GM21619 (cell line): Measurements from ENCODE around the gene FAM111A.
"Not testable (repeated sequence)": the region's sequence is repeated elsewhere in the genome, so short reads cannot be mapped to it uniquely, and the experiment has no call there.

ENCODE experiments used
- ATAC-seq: cut with Tn5 transposase; IDR thresholded peaks from one replicate; pipeline ENCODE4 v1.9.1; 2021; ENCODE audit not compliant: unreplicated experiment

FAM111A gene, protein sequence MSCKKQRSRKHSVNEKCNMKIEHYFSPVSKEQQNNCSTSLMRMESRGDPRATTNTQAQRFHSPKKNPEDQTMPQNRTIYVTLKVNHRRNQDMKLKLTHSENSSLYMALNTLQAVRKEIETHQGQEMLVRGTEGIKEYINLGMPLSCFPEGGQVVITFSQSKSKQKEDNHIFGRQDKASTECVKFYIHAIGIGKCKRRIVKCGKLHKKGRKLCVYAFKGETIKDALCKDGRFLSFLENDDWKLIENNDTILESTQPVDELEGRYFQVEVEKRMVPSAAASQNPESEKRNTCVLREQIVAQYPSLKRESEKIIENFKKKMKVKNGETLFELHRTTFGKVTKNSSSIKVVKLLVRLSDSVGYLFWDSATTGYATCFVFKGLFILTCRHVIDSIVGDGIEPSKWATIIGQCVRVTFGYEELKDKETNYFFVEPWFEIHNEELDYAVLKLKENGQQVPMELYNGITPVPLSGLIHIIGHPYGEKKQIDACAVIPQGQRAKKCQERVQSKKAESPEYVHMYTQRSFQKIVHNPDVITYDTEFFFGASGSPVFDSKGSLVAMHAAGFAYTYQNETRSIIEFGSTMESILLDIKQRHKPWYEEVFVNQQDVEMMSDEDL

DNA sequence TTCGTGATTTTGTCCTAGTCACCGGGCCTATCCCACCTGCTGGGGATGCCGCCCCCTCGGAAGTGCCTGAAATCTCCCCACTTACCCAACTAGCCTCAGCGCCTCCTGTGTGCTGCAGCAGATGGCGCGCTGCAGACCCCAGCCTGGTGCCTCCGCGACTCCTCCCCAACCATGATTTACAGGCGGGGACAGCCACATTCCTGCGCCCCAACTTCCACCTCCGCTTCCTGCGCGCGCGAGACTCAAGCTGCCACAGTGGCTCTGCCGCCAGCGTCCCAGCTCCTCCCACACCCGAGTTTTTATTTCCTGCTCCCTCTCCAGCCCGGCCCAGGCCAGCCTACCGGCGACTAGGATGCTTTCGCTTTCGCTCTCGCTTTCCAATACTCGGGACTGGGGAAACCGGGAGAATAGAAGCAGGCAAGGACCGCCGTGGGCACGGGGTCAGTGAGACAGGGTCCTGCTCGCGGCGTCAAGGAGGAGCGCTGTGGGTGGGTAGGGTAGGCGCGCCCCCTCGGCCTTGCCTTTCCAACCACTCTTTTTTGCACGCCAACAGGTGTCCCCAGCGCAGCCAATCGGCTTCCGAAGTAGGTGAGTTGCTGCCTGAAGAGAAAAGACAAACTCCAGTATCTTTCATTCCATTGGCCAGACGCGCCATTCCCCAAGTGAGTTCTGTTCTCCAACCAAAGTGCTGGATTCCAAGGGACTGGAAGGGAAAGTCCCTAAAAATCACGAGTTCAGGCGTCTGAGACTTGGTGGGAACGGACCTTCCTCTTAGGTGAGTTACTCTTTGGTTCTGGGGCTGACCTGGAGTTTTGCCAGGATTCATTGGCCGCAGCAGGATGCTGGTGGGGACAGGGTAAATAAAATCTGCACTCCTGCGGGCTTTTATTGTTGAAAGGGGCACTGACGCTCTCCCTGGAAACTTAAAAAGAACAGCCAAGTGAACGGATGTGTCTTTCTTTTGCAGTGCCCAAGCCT, at the start of gene FAM111A:
FAM111A (plus strand) TSS at position 327 of the 978 bp plus-strand sequence. CDS start 6,017 bp downstream, outside the sequence.
- ATAC-seq: peak; percentile 75

DNA sequence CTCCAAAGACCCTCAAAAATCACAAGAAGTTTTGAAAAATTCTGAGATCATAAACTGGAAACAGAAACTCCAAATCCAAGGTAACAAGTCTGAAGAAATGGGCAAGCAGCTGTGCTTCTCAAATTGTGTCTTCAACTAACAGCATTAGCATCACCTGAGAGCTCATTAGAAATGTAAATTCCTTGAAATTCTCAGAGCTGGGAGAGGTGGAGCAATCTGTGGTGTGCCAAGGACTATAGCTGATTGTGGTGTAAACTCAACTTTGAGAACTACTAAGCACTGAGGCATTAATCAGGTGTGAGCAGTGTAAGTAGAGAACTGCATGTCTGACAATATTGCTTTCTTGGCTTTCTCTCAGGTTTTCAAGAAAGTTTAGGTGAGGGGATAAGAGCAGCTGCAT, 49.1 kb upstream of the FAM111A start:
- ATAC-seq: not testable (repeated sequence)

DNA sequence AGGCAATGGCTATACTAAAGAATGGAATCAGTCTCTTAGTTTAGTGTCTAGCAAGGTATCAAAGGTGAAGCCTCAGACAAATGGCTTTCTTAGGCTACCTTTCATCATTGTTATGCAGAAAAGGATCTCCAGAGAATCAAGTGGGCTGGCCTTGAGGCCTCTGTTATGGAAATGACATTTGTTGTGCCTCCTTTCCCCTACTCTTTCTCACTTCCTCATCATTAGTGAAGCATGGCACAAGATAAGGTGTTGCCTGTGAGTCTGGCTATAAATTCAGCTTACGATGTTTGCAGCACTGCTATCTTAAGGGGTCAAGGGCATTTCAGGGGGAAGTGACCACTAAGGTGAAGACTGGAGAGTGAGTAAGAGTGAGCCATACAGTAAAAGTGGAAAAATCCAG, 47.4 kb upstream of the FAM111A start:
- ATAC-seq: peak; percentile 72

DNA sequence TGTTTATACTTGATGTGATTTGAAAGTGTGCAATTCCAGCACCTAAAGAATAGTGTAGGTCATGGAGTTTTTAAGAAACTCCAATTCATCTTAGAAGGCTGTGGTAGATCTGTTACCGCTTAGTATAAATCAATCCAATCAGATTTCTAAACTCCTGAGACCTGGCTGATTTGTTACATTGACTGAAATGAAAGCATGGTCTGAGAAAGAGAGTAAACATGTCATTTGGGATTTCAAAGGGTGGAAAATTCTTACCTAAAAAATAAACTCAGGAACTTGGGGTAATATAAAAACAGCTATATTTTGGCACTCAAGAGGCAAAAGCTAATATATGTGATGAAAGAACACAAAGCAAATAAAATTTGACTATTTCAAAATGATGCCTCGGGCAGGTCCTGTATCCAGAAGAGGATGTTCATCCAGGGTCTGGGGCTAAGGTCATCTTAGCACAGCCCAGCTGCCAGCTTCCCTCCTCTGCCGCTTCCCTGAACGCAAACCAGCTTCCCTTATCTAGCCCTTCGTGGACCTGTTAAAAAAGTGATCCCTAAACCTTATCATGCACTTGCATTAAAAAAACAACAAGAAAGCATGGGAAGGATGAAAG, 46.6 kb upstream of the FAM111A start:
- ATAC-seq: not testable (repeated sequence)

DNA sequence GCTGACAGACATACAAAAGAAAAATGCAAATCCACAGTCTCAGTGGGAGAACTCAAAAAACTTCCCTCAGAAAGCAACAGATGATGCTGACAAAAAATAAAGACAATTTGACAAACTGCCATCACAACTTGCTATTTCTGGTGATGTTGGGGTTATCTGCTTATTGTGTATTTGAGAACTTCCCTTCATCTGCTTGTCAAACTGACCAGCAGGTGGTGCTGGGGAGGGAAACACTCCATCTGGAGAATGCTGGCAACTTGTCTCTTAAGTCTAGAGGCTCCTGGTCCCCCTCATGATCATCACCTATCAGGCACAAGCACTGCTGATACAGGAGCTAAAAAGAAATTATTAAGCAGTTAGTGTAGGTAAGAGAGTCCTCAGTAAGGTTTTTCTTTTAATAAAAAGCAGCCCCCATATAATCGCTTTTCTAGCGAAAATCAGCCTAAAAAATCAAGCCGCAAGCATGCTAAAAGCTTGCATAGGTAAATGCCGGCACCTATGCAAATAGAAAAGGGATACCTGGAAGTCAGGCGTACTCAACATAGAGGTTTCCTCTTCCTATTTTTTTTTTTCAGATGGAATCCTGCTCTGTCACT, 45.4 kb upstream of the FAM111A start:
- ATAC-seq: peak; percentile 39

DNA sequence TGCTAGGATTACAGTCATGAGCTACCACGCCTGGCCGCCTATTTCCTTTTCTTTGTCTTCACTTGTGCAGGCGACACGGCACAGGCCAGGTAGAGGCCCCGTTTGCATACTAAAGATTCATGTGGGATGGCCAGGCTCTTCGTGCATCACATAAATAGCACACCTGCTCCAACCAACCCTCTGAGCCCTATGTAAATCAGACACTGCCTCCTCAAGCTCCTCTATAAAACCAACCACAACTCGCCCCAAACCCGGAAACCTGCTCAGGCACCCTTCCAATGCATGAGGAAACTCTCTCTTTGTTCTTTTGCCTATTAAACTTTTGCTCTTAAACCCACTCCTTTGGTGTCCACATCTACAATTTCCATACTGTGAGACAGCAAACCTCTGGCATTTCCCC, 44.7 kb upstream of the FAM111A start:
- not testable (repeated sequence) for ATAC-seq

DNA sequence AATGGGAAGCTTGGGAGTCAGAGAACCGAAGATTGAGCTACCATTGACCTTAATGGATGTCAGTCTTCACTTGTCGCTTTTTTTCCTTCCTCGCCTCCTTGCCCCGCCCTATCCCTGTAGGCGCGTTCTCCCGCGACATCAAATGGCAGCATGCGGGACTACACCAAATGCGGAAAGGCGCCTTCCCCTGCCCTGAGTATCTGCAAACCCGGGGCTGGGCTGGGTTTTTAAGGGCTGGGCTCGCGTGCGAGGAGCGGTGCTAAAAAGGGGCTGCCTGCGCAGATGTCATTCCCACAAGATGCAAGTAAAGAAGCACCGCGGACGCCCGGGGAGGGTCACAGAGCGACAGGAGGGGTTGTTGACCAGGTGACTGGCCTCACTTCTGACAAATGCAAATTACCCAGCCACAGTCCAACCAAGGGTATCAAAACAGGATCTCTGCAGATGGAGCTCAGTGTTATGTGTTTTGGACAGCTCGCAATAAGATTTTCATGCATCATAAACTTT, 40.3 kb upstream of the FAM111A start:
- ATAC-seq: peak; percentile 62

DNA sequence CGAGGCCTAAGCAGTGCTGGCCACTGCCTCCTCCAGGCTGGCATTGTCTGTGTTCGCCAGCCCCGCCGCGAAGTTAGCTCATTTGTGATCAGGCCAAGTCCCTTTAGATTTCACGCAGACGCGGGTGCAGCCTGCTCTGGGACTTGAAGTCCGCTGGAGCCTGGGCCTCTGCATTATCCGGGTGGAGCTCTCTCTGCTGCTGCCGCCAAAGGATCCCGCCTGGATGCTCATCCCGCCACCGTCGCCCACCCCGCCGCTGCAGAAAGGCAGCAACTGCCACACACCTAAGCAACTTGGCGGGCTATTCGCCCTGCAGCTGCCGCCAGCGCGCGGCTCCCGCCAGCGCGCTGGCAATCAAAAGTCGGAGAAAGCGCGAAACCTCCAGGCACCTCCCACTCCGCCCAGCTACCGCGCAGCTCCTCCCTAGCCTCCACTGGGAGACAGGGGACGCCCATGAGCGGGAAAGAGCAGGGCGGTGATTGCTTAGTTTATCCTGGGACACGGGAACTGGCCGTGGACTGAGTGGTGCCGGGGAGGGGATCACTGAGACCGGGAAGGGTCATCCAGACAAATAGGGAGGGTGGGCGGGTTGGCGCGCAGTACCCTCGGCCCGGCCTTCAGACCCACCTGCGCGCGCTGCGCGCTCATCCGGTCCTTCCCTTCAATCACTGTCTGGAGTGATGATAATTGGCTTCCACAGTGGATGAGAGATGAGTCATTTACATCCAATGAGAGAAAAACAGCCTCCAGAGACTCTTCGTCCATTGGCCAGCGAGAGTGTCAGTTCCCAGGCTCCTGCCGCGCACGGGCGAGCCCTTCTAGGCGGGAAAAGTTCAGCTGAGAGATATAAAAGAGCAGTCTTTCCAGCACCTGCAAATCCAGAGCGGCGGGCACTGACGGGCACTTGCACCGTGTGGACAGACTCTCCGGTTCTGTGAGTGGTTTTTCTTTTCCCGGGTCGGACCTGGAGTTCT, 36.0 kb upstream of the FAM111A start, which contains the start of gene FAM111B:
FAM111B (plus strand) TSS at position 875 of the 974 bp plus-strand sequence. CDS start 2,389 bp downstream, outside the sequence.
- ATAC-seq: peak; percentile 73

DNA sequence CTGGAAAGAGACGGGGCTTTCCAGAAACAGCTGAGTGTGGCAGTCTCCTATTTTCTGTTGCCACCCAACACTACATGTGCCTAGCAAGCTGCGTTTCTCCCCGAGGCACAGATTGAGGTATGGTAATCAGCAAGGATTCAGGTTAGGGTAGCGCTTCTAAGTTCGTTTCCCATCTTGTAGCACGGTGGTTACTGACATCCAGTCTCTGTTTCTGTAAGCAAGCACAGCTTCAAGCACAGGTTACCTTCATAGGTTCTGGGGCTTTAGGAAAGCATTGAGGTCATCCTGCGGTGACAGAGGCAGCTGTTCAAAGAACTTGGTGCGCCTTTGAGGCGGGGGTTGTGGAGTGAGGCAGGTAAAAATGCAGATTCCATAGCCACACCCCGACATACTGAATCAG, 34.9 kb upstream of the FAM111A start:
- not testable (repeated sequence) for ATAC-seq

DNA sequence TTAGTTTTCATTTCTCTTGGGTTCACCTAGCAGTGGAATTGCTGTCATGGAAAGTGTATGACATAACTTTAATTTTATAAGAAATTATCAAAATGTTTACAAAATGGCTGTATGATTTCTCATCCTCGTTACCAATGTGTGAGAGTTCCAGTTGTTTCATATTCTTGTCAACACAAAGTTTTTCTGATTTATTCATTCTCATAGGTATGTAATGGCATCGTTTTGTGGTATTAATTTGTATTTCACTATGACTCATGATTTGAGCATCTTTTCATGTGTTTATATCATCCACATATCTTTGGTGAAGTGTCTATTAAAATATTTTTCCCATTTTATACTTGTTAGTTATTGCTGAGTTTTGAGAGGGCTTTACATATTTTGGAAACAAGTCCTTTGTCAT, 30.2 kb upstream of the FAM111A start:
- no peak for ATAC-seq

DNA sequence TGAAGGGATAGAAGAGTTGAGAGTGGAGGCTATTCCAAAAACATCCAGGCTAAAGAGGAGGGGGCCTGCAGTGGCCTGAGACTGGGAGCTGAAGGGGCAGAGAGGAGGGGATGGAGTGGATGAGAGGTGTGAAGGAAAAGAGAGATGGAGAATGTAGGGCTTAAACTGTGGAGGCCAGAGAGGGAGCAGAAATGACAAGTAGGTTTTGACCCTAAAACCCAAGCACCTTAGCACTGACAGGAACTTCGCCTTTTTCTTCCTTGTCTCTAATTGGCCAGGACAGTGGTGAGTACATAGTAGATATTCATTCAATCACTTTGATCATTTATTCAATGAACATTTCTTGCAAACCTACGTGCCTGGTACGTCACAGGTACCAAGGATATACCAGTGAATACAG, 28.3 kb upstream of the FAM111A start:
- ATAC-seq: no peak

DNA sequence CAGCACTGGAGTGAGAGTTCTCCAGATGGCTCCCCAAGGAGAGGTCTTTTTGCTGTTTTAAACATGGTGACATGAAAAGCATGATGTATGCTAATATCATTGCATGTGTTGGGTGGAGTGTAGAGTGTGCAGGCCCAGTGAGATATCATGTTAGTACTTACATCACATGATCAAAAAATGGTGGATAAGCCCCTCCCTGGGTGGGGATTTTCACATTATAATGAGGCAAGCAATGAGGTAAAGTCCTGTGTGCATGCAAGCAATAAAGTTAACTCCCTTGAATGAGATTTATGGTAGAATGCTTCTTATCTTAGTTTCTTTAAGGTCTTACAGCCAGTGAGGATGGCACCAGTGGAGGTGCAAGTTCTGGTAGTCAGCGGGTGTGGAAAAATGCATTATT, 27.1 kb upstream of the FAM111A start:
- no peak for ATAC-seq

DNA sequence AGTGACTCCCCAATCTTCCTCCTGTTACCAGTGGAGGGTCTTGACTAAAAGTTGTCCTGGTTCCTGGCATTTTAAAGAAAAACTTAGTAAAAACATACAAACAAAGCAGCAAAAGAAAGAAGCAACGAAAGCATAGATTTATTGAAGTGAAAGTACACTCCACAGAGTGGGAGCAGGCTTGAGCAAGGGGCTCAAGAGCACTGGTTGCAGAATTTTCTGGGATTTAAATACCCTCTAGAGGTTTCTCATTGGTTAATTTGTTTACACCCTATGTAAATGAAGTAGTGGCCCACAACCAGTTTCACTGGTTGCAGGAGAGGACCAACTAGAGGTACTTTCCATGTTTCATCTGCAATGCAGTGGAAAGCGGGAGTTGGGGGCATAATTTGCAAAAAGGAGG, 24.9 kb upstream of the FAM111A start:
- ATAC-seq: no peak

DNA sequence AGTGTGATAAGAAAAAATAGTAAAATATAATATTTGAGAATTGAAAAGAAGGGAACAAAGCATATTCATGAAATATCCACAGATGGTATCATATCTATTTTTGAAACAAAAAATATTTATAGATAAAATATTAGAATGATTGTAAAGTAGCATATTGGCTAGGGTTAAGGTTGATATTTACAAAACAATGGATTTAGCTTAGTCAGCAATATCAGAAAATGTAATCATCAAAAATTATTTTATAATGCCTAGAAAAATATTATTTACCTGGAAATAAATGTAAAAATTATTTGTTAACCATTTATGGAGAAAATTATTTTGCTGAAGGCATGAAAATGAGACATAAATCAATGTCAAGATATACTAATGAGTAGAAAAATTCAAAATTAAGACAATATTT, 22.8 kb upstream of the FAM111A start:
- no peak for ATAC-seq

DNA sequence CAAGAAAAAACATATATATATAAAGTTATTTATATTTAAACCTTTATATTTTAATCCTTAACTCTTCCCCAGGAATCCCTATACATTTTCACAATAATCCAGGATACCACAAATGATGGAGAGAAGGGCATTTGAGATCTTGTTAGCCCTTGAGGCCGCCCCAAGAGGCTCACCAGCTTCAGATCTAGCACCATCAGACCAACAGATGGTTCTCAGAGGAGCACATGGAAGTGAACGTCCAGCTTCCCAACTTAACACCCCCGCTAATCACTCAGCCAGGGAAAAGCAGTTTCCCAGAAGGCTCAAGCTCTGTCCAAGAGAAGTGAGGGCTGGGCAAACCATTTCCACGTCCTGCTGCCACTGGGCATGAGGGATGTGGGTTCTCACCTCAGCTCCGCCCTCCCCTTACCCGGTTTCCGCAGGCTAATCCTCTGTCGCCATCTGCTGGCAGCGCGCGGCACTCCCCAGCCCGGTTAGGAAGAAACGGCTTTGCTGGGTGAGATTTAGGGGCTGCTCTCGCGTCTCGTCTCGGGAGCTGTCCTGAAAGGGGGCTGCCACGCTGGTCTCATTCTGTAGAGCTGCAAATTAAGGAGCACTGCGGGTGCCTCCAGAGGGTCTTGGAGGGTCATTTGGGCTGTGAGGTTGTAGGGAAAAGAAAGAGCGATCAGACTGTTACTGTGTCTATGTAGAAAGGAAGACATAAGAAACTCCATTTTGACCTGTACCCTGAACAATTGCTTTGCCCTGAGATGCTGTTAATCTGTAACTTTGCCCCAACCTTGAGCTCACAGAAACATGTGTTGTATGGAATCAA, 6.8 kb upstream of the FAM111A start:
- ATAC-seq: peak; percentile 98

DNA sequence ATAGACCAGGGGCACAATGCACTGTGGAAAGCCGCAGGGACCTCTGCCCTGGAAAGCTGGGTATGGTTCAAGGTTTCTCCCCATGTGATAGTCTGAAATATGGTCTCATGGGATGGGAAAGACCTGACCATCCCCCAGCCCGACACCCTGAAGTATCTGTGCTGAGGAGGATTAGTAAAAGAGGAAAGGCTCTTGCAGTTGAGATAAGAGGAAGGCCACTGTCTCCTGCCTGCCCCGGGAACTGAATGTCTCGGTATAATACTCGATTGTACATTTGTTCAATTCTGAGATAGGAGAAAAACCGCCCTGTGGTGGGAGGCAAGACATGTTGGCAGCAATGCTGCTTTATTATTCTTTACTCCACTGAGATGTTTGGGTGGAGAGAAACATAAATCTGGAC, 6.1 kb upstream of the FAM111A start:
- ATAC-seq: not testable (repeated sequence)

DNA sequence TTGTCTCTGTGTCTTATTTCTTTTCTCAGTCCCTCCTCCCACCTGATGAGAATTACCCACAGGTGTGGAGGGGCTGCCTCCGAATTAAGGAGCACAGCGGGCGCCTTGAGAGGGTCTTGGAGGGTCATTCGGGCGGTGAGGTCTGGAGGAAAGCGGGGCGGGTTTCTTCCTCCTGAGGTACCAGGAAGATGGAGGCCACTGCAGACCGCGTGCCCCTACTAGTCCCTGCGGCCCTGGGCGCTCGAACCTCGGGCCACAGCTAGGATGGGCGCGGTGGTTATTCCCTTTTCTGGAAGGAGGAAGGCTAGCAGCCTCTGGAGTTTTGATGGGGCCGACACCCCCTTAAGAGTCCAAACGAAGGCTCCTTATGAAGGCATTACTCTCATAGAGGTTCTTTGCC, 5.5 kb upstream of the FAM111A start:
- no peak for ATAC-seq

DNA sequence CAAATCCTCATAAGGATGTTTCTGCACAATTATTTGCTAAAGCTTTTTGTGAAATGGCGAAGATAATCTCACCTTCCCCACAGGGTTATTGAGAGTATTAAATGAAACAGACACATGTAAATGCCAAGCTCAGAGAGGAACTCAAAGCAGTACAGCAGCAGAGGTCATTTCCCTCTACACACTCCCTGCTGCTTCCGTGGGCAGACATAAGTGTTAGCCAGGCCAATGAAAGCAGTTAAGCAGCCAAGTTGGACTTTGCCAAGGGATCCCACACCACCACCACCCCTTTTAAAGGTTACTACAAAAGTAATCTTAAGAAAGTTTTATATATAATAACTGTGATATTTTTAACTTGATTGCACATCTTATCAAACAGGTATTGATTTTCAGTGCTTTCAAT, 4.0 kb upstream of the FAM111A start:
- no peak for ATAC-seq
